HepG2 (cell line): ENCODE measurements around the gene PURB. TPM values are rescaled to one million over a fixed set of nuclear protein-coding genes. Genes with fewer than 3 reads are reported as not detected.
A peak's percentile ranks its signal among the peaks of the same experiment; 100 is the strongest.
"Not testable (repeated sequence)": the region's sequence is repeated elsewhere in the genome, so short reads cannot be mapped to it uniquely, and the experiment has no call there.

ENCODE experiments used
- ATAC-seq: fragments of 200-7000 bp; cut with Tn5 transposase; 3 replicates; pipeline ENCODE4 v1.9.1; 2020; ENCODE audit warnings: mild to moderate bottlenecking, moderate library complexity
- BruUV-seq: library from RNA; stranded (reverse); fragments of 400-500 nt; replicated peaks from 2 replicates; lab custom pipeline; 2021; lab: Mats Ljungman, UMichigan
- CTCF ChIA-PET: fragments of 300-600 bp; formaldehyde crosslinking; extraction: SDS; loops from one replicate; lab custom pipeline; 2021; ENCODE audit warnings: low total read pairs, inconsistent platforms, low intra/inter-chr PET ratio; lab: Yijun Ruan, JAX
- POLR2A ChIA-PET: fragments of 350-600 bp; sonication (Branson Sonifier 250); formaldehyde crosslinking; loops from one replicate; lab custom pipeline; 2020; ENCODE audit warnings: antibody characterized with exemption, inconsistent platforms; lab: Yijun Ruan, JAX
- DNase-seq: peaks from one replicate; pipeline ENCODE4 v3.0.0-alpha.2; 2015; ENCODE audit warnings: low spot score
- FAIRE-seq: peaks from 3 replicates; lab custom pipeline; 2011; peaks lifted over from hg19 to GRCh38; lab: Jason Lieb, UNC
- H2AFZ ChIP-seq: one replicate; pipeline ENCODE4 v1.6.1; 2011; ENCODE audit warnings: low read length, inconsistent platforms
- H3K27ac ChIP-seq: fragments of 300-600 bp; 3 replicates; pipeline ENCODE4 v1.8.0; 2011; ENCODE audit warnings: mixed run types, mild to moderate bottlenecking, mixed read lengths, low read length, inconsistent platforms; ENCODE audit not compliant: insufficient read depth; ENCODE audit errors: extremely low read length
- H3K27me3 ChIP-seq, 2 experiments: fragments of 200-600 bp in 1 of 2; 2 replicates in 1 of 2; 3 replicates in 1 of 2; pipeline versions ENCODE4 v1.6.0 to v1.8.0; 2011; ENCODE audit warnings: low read length in 2 of 2, mild to moderate bottlenecking in 2 of 2, moderate library complexity in 2 of 2, inconsistent platforms in 1 of 2; ENCODE audit not compliant: insufficient read depth in 2 of 2, control insufficient read depth in 1 of 2
- H3K36me3 ChIP-seq, 2 experiments: fragments of 200-600 bp in 1 of 2; replicated peaks in 1 of 2; 2 replicates in 1 of 2; 3 replicates in 1 of 2; pipeline versions ENCODE4 v1.5.1 to v1.8.0; 2011; ENCODE audit warnings: low read length in 2 of 2, inconsistent platforms in 1 of 2; ENCODE audit not compliant: insufficient read depth in 2 of 2, control insufficient read depth in 1 of 2
- H3K4me1 ChIP-seq: 2 replicates; pipeline ENCODE4 v1.5.1; 2012; ENCODE audit warnings: low read length, inconsistent platforms; ENCODE audit not compliant: insufficient read depth
- H3K4me2 ChIP-seq: 2 replicates; pipeline ENCODE4 v1.6.0; 2011; ENCODE audit warnings: low read depth, low read length, inconsistent platforms
- H3K4me3 ChIP-seq, 3 experiments: fragments of 200-600 bp in 1 of 3; sonication (generic), shearing (Covaris generic) in 1 of 3; replicated peaks in 1 of 3; 2 replicates each; pipeline ENCODE4 v1.5.1; 2011 to 2016; ENCODE audit warnings: low read length in 3 of 3, inconsistent platforms in 2 of 3, low read depth in 2 of 3, mild to moderate bottlenecking in 2 of 3, control low read depth in 1 of 3, mixed read lengths in 1 of 3; ENCODE audit not compliant: insufficient read depth in 1 of 3
- H3K79me2 ChIP-seq: one replicate; pipeline ENCODE4 v1.6.1; 2011; ENCODE audit warnings: low read length, inconsistent platforms; ENCODE audit not compliant: insufficient read depth
- H3K9ac ChIP-seq: 2 replicates; pipeline ENCODE4 v1.6.0; 2011; ENCODE audit warnings: mild to moderate bottlenecking, low read depth, low read length, inconsistent platforms; ENCODE audit not compliant: insufficient read depth
- H3K9me3 ChIP-seq: 2 replicates; pipeline ENCODE4 v1.5.1; 2012; ENCODE audit warnings: mild to moderate bottlenecking, low read length
- H4K20me1 ChIP-seq: 2 replicates; pipeline ENCODE4 v1.6.0; 2011; ENCODE audit warnings: inconsistent platforms, mild to moderate bottlenecking, low read length, moderate library complexity; ENCODE audit not compliant: insufficient read depth
- CBFB ChIP-seq: sonication (generic); formaldehyde crosslinking; IDR thresholded peaks from 2 replicates; pipeline ENCODE4 v1.4.0; 2020; ENCODE audit warnings: missing genetic modification reagents
- CEBPG ChIP-seq: IDR thresholded peaks from 2 replicates; pipeline ENCODE4 v1.6.1; 2016
- GFI1 ChIP-seq: sonication (generic); formaldehyde crosslinking; IDR thresholded peaks from 2 replicates; pipeline ENCODE4 v1.5.0; 2020; ENCODE audit warnings: missing genetic modification reagents, mild to moderate bottlenecking, borderline replicate concordance
- GLI4 ChIP-seq: sonication (generic); formaldehyde crosslinking; IDR thresholded peaks from 2 replicates; pipeline ENCODE4 v1.5.1; 2020; ENCODE audit warnings: missing genetic modification reagents, mild to moderate bottlenecking, moderate library complexity, borderline replicate concordance
- MAFK ChIP-seq, 2 experiments: IDR thresholded peaks in 1 of 2; conservative IDR thresholded peaks in 1 of 2; 2 replicates each; pipeline ENCODE4 v1.6.1; 2011; ENCODE audit warnings: improper control_type of control experiment in 2 of 2, low read length in 2 of 2
- NBN ChIP-seq: fragments of 450-650 bp; conservative IDR thresholded peaks from 2 replicates; pipeline ENCODE4 v1.6.1; 2017
- ZNF121 ChIP-seq: sonication (generic); formaldehyde crosslinking; IDR thresholded peaks from 2 replicates; pipeline ENCODE4 v1.5.0; 2020; ENCODE audit warnings: mild to moderate bottlenecking, missing genetic modification reagents
- ZNF446 ChIP-seq: sonication (generic); formaldehyde crosslinking; IDR thresholded peaks from 2 replicates; pipeline ENCODE4 v1.5.0; 2020; ENCODE audit warnings: mild to moderate bottlenecking, missing genetic modification reagents
- ZNF567 ChIP-seq: sonication (generic); formaldehyde crosslinking; IDR thresholded peaks from 2 replicates; pipeline ENCODE4 v1.8.1; 2023; ENCODE audit warnings: mild to moderate bottlenecking, missing genetic modification reagents, borderline replicate concordance
- ZNF615 ChIP-seq: sonication (generic); formaldehyde crosslinking; IDR thresholded peaks from 2 replicates; pipeline ENCODE4 v1.5.0; 2020; ENCODE audit warnings: mild to moderate bottlenecking, missing genetic modification reagents, borderline replicate concordance
- ZNF670 ChIP-seq: sonication (generic); formaldehyde crosslinking; IDR thresholded peaks from 2 replicates; pipeline ENCODE4 v1.8.0; 2022; ENCODE audit warnings: mild to moderate bottlenecking, missing genetic modification reagents, borderline replicate concordance
- WGBS: methylation state at CpG from one replicate; pipeline ENCODE4 v1.1.6; 2017; ENCODE audit warnings: low lambda C conversion rate; 5-methylcytosine and 5-hydroxymethylcytosine counted together
- in situ Hi-C: cut with HindIII; loops from 2 replicates; pipeline ENCODE4 v1.10.0; 2017; ENCODE audit warnings: low pct_unique_long_range_greater_than_20kb; ENCODE audit not compliant: extremely low pct_ligation_motif_present
- intact Hi-C: fragments of 100-400 bp; cut with micrococcal nuclease; formaldehyde crosslinking; loops from one replicate; pipeline ENCODE4 v1.10.0; 2022; ENCODE audit not compliant: unreplicated experiment
- polyA plus RNA-seq, 8 experiments: library from polyadenylated mRNA; depleted of rRNA in 3 of 8; stranded (reverse) in 7 of 8; unstranded in 1 of 8; fragments of >200 nt; fragmentation: Illumina TruSeq in 4 of 8; extraction: Trizol in 4 of 8; gene quantifications; 2 replicates each; pipeline versions ENCODE4 v1.2.1 to v1.2.3, GENCODE V29; 2011 to 2016; ENCODE audit warnings: low read depth in 4 of 8, missing spikeins in 1 of 8, mixed read lengths in 1 of 8; ENCODE audit not compliant: insufficient read depth in 1 of 8
- total RNA-seq, 5 experiments: library from RNA; depleted of rRNA; stranded (reverse); fragments of >200 nt; fragmentation: Illumina TruSeq; extraction: Trizol; gene quantifications; 2 replicates each; pipeline ENCODE4 v1.2.3, GENCODE V29; 2016; ENCODE audit warnings: low read depth in 1 of 5
- TF ChIP-seq, protein P1 (sequence below): sonication (generic); formaldehyde crosslinking; IDR thresholded peaks from 2 replicates; pipeline ENCODE4 v1.5.0; 2020; ENCODE audit warnings: missing genetic modification reagents
- TF ChIP-seq, protein P2 (sequence below): IDR thresholded peaks from 2 replicates; pipeline ENCODE4 v1.6.1; 2012; ENCODE audit warnings: inconsistent platforms

PURB gene
- total and polyA plus RNA-seq, 2 of the 13 experiments (the other 11 are each of a cell fraction or from before 2014, with no cell fraction given), result 2.3 to 4.3 TPM

DNA sequence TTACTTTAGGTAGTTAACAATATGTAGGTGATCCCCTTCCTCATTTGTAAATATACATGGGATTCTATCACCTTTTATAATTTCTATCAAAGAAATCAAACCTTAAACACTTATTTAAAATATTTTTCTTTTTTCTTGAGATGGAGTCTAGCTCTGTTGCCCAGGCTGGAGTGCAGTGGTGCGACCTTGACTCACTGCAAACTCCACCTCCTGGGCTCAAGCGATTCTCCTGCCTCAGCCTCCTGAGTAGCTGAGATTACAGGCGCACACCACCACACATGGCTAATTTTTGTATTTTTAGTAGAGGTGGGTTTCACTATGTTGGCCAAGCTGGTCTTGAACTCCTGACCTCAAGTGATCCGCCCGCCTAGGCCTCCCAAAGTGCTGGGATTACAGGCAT is 41.9 kb downstream of the PURB start:
- H3K27ac ChIP-seq, intact Hi-C loops, H3K4me2 ChIP-seq, H2AFZ ChIP-seq, DNase-seq, H3K9ac ChIP-seq, ATAC-seq, BruUV-seq, H3K4me3 ChIP-seq, H3K27me3 ChIP-seq, CTCF ChIA-PET, in situ Hi-C loops, POLR2A ChIA-PET, H3K9me3 ChIP-seq, FAIRE-seq: not testable (repeated sequence)
- Histone ChIP-seq H3K4me1 (peaks cover 26% of the 10 kb centered on the region), H3K36me3 (peaks cover 7 to 40% of the 10 kb centered on the region in 2 experiments), H3K79me2 (peaks cover 80% of the 10 kb centered on the region), H4K20me1 (peaks cover 20% of the 10 kb centered on the region)
- peak; percentile 75 for TF ChIP-seq ZNF121 (CRISPR knock-in tag)
- WGBS, result 95% methylated on average over 5 of the region's 5 CpGs

DNA sequence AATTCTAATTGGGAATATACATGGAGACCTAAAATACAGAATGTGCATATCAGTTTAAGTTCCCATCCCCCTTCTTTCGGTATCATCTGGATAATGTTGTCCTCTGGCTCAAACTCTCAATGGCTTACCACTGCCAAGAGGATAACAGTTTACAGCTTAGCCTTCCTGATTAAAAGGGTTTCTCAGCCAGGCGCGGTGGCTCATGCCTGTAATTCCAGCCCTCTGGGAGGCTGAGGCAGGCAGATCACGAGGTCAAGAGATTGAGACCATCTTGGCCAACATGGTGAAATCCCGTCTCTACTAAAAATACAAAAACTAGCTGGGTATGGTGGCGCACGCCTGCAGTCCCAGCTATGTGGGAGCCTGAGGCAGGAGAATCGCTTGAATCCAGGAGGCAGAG is 42.7 kb downstream of the PURB start:
- ATAC-seq, CTCF ChIA-PET, intact Hi-C loops, H3K27ac ChIP-seq, H3K9me3 ChIP-seq, H3K4me2 ChIP-seq, H3K4me3 ChIP-seq, BruUV-seq, H3K27me3 ChIP-seq, H3K9ac ChIP-seq, H2AFZ ChIP-seq, DNase-seq, in situ Hi-C loops, FAIRE-seq, POLR2A ChIA-PET: not testable (repeated sequence)
- peaks cover 20% of the 10 kb centered on the region for H4K20me1 ChIP-seq
- peaks cover 25% of the 10 kb centered on the region for H3K4me1 ChIP-seq
- WGBS, result 97% methylated on average over 8 of the region's 8 CpGs
- H3K79me2 ChIP-seq, result peaks cover 82% of the 10 kb centered on the region
- peaks cover 8 to 43% of the 10 kb centered on the region in 2 experiments for H3K36me3 ChIP-seq

DNA sequence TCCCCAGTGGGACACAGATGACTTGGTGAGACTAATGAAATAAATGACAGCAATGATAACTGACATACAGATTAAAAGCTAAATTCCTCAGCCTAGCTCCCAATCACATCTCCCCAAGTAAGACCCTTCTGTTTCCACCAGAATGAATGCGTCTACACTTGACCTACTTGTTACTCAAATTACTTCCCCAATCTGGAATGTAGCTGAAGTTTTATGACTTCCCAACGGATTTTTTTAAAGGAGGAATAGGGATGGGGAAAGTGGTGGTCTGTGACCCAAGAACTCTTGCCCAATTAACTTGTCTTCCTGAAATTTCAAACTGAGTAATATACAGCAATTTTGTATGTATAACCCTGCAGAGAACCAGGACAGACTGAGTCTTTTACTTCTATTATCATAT is 46.6 kb downstream of the PURB start:
- intact Hi-C loops, result no loop called here
- no peak overlapping the region for H3K4me3 ChIP-seq
- in situ Hi-C loops, result no loop called here
- WGBS, result 100% methylated on average over 2 of the region's 2 CpGs
- no TSS peak for BruUV-seq
- peaks cover 50% of the 10 kb centered on the region for H3K79me2 ChIP-seq
- POLR2A ChIA-PET, result no interaction called here
- H3K4me2 ChIP-seq, result no peak overlapping the region
- H3K27me3 ChIP-seq, result no peaks in the 10 kb centered on the region
- FAIRE-seq (no peak), DNase-seq (no peak), ATAC-seq (no peak)
- H3K9ac ChIP-seq, result no peak overlapping the region
- H3K27ac ChIP-seq, result no peak overlapping the region
- peaks cover 12 to 63% of the 10 kb centered on the region in 2 experiments for H3K36me3 ChIP-seq
- no peaks in the 10 kb centered on the region for H3K9me3 ChIP-seq
- no peaks in the 10 kb centered on the region for H4K20me1 ChIP-seq
- no peak overlapping the region for H2AFZ ChIP-seq
- CTCF ChIA-PET, result no interaction called here
- H3K4me1 ChIP-seq, result no peaks in the 10 kb centered on the region
- no peak for TF ChIP-seq ZNF670 (CRISPR knock-in tag)
- no peak for TF ChIP-seq NBN
- no peak for TF ChIP-seq CBFB (CRISPR knock-in tag)
- no peak for TF ChIP-seq GLI4 (CRISPR knock-in tag)
- TF ChIP-seq ZNF567 (CRISPR knock-in tag), result no peak
- TF ChIP-seq ZNF446 (CRISPR knock-in tag), result no peak
- TF ChIP-seq, protein P1, sequence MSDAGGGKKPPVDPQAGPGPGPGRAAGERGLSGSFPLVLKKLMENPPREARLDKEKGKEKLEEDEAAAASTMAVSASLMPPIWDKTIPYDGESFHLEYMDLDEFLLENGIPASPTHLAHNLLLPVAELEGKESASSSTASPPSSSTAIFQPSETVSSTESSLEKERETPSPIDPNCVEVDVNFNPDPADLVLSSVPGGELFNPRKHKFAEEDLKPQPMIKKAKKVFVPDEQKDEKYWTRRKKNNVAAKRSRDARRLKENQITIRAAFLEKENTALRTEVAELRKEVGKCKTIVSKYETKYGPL (CRISPR knock-in tag), result no peak
- no peak for TF ChIP-seq MAFK (conservative IDR thresholded peaks at IDR 0.05 in 1 of 2, IDR thresholded peaks at IDR 0.05 in 1 of 2; ENCODE audit: low read length in 2 of 2)
- no peak for TF ChIP-seq ZNF615 (CRISPR knock-in tag)
- TF ChIP-seq, protein P2, sequence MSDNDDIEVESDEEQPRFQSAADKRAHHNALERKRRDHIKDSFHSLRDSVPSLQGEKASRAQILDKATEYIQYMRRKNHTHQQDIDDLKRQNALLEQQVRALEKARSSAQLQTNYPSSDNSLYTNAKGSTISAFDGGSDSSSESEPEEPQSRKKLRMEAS, result no peak
- no peak for TF ChIP-seq GFI1 (CRISPR knock-in tag)
- no peak for TF ChIP-seq CEBPG (CRISPR knock-in tag)
